Heart left ventricle (tissue), 13 donors: ENCODE data around the gene ZMIZ1.

Source experiments
- CTCF ChIP-seq, 12 donors: fragments of 200-600 bp; sonication (generic) in 4 of 12; IDR thresholded peaks; one replicate each; pipeline versions ENCODE4 v1.5.0 to v1.8.0; 2018 to 2022; ENCODE audit warnings: antibody characterized with exemption in 12 of 12, mild to moderate bottlenecking in 5 of 12
- POLR2A ChIP-seq, 2 donors: fragments of 450-650 bp; IDR thresholded peaks; one replicate each; pipeline ENCODE4 v1.6.1; 2017; ENCODE audit warnings: antibody characterized with exemption in 2 of 2, mild to moderate bottlenecking in 2 of 2, moderate library complexity in 2 of 2
- donor health status: ischemic (EF 13 %, LVEDD 7.1; RV severe dilation, severe dysfunction).
- donor health status: DM: no; HTN: yes; CAD: no.
- donor health status: DM: no; HTN: no; CAD: no.
- donor health status: ischemic (EF 25% LVEDD 6.9; RV normal size, moderate dysfunction).
- donor health status: ischemic (EF 25% LVEDD 5.7; RV mildly dilated, moderate dysfunction).
- donor health status: ischemic (EF 35%, LVEDD 5.7; RV mildly dilated, moderate dysfunction).
- donor health status: nonischemic (EF 11% LVEDD 7.7; RV severe dilation, severe dysfunction).
- donor health status: DM: yes; HTN: yes; CAD: no.
- donor health status: PGD.
- donor health status: ischemic (EF 29% LVEDD 5.4; RV normal size, mild dysfunction).
- donor health status: nonischemic (EF 23%, LVEDD 6.1; RV moderate dilation, normal function).

- TF ChIP-seq CTCF (IDR thresholded peaks at IDR 0.05), result no peak
- no peak for TF ChIP-seq POLR2A (IDR thresholded peaks at IDR 0.05)
These were observed 154.6 kb downstream of the ZMIZ1 start for GRCh38 chr10:79223091-79224048.
